OCI-LY1 (cell line): Measurements from ENCODE around the gene PLP1.

Experiments
- EZH2 ChIP-seq: fragments of 200-600 bp; sonication (generic), shearing (Covaris generic); IDR thresholded peaks from 2 replicates; pipeline ENCODE4 v1.8.0; 2017; ENCODE audit warnings: borderline replicate concordance, mixed run types, mild to moderate bottlenecking, antibody characterized with exemption, low read length, moderate library complexity, mixed read lengths
- TF ChIP-seq, protein P1 (sequence below): fragments of 200-600 bp; sonication (generic), shearing (Covaris generic); IDR thresholded peaks from 2 replicates; pipeline ENCODE4 v1.5.1; 2017; ENCODE audit warnings: mild to moderate bottlenecking, antibody characterized with exemption, low read length, moderate library complexity, mixed read lengths

- TF ChIP-seq, protein P1, sequence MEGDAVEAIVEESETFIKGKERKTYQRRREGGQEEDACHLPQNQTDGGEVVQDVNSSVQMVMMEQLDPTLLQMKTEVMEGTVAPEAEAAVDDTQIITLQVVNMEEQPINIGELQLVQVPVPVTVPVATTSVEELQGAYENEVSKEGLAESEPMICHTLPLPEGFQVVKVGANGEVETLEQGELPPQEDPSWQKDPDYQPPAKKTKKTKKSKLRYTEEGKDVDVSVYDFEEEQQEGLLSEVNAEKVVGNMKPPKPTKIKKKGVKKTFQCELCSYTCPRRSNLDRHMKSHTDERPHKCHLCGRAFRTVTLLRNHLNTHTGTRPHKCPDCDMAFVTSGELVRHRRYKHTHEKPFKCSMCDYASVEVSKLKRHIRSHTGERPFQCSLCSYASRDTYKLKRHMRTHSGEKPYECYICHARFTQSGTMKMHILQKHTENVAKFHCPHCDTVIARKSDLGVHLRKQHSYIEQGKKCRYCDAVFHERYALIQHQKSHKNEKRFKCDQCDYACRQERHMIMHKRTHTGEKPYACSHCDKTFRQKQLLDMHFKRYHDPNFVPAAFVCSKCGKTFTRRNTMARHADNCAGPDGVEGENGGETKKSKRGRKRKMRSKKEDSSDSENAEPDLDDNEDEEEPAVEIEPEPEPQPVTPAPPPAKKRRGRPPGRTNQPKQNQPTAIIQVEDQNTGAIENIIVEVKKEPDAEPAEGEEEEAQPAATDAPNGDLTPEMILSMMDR = no peak
- no peak for TF ChIP-seq EZH2
These were observed 29.2 kb downstream of the PLP1 start for GRCh38 chrX:103805860-103806259.
